WERI-Rb-1 (cell line): ENCODE data around the gene NUMA1.
A peak's percentile ranks its signal among the peaks of the same experiment; 100 is the strongest.

Experiments
- DNase-seq: peaks from one replicate; pipeline ENCODE4 v3.0.0-alpha.2; 2020
- H3K27ac ChIP-seq: fragments of 250-450 bp; sonication (Bioruptor Pico); 2 replicates; pipeline ENCODE4 v1.5.1; 2020; ENCODE audit warnings: mild to moderate bottlenecking, moderate library complexity
- H3K27me3 ChIP-seq: fragments of 250-450 bp; sonication (Bioruptor Pico); 2 replicates; pipeline ENCODE4 v1.5.1; 2021; ENCODE audit warnings: mild to moderate bottlenecking, low read depth, moderate library complexity; ENCODE audit not compliant: insufficient read depth, severe bottlenecking
- H3K36me3 ChIP-seq: fragments of 250-450 bp; sonication (Bioruptor Pico); 2 replicates; pipeline ENCODE4 v1.5.1; 2020; ENCODE audit warnings: mild to moderate bottlenecking, moderate library complexity
- H3K4me3 ChIP-seq: 2 replicates; pipeline ENCODE4 v1.5.1; 2011; ENCODE audit warnings: low read depth, mild to moderate bottlenecking, control low read depth, low read length
- H3K9me3 ChIP-seq: fragments of 250-450 bp; sonication (Bioruptor Pico); 2 replicates; pipeline ENCODE4 v1.5.1; 2021; ENCODE audit warnings: mild to moderate bottlenecking, moderate library complexity; ENCODE audit not compliant: severe bottlenecking
- TF ChIP-seq, protein P1 (sequence below): IDR thresholded peaks from 2 replicates; pipeline ENCODE4 v1.5.1; 2011; ENCODE audit warnings: low read depth, mild to moderate bottlenecking, control low read depth, inconsistent platforms, low read length

The NUMA1 gene

DNA sequence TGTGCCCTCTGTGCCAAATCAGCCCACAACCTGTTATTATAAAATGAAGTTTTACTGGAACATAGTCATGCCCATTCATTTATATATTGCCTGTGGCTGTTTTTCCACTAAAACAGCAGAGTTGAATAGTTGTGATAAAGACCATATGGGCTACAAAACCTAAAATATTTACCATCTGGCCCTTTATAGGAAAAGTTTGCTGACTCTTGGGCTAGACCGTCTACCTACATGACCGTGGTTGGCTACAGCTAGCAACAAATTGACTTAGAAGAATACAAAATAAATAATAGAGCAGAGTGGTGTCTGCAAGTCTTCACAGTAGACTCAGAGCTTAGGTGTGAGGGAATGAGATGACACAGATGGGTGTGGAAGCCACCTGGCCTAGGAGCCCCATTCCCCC, 92.8 kb downstream of the NUMA1 start:
- TF ChIP-seq, protein P1, sequence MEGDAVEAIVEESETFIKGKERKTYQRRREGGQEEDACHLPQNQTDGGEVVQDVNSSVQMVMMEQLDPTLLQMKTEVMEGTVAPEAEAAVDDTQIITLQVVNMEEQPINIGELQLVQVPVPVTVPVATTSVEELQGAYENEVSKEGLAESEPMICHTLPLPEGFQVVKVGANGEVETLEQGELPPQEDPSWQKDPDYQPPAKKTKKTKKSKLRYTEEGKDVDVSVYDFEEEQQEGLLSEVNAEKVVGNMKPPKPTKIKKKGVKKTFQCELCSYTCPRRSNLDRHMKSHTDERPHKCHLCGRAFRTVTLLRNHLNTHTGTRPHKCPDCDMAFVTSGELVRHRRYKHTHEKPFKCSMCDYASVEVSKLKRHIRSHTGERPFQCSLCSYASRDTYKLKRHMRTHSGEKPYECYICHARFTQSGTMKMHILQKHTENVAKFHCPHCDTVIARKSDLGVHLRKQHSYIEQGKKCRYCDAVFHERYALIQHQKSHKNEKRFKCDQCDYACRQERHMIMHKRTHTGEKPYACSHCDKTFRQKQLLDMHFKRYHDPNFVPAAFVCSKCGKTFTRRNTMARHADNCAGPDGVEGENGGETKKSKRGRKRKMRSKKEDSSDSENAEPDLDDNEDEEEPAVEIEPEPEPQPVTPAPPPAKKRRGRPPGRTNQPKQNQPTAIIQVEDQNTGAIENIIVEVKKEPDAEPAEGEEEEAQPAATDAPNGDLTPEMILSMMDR = no peak
- H3K27me3 ChIP-seq = no peaks in the 10 kb centered on the region
- H3K9me3 ChIP-seq = no peaks in the 10 kb centered on the region
- no peak overlapping the region for H3K4me3 ChIP-seq
- DNase-seq = no peak
- H3K27ac ChIP-seq = no peak overlapping the region
- peaks cover 57% of the 10 kb centered on the region for H3K36me3 ChIP-seq

DNA sequence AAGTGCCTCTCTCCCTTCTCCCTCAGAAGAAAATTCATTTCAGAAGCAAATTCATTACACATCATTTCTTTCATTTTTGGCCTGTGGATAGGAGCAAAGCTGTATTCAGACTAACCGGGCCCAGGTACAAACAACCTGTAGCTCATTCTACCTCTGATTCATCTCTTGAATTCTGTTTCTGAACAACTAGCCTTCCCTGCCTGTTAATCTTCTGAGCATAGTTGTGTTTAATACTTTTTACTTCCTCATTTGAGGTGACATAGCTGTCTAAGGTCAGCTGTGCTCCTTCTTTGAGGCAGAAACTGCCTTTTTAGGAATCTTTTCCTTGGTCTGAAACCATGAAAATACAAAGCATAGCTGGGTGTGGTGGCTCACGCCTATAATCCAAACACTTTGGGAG, 94.2 kb downstream of the NUMA1 start:
- H3K36me3 ChIP-seq = peaks cover 49% of the 10 kb centered on the region
- H3K27ac ChIP-seq = no peak overlapping the region

DNA sequence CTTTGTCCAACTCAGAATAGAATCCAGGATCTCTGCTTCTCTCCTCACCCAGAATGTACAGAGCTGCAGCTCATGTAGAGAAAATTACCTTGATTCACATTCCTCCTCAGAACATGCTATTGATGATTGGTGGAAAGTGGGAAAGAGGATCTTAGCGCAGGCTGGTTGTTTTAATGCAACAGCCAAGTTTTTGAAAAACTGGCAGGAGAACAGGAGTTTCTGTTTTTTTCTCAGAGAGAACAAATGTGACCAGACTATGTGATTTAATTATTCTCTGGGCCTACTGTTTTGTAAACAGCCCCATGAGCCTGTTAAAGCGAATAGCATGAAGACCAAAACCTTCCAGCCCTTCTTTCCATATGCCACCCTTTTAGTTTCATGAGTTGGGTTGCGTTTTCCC, 100.7 kb downstream of the NUMA1 start:
- no peak overlapping the region for H3K4me3 ChIP-seq
- no peaks in the 10 kb centered on the region for H3K27me3 ChIP-seq
- no peak overlapping the region for H3K27ac ChIP-seq
- TF ChIP-seq, protein P1 = no peak
- no peak for DNase-seq
- H3K36me3 ChIP-seq = peaks cover 43% of the 10 kb centered on the region
- H3K9me3 ChIP-seq = no peaks in the 10 kb centered on the region

More for the DNA sequence above, 94.2 kb downstream of the NUMA1 start:
- H3K27me3 ChIP-seq = no peaks in the 10 kb centered on the region
- H3K9me3 ChIP-seq = no peaks in the 10 kb centered on the region
- TF ChIP-seq, protein P1 = no peak
- no peak for DNase-seq
- H3K4me3 ChIP-seq = no peak overlapping the region

DNA sequence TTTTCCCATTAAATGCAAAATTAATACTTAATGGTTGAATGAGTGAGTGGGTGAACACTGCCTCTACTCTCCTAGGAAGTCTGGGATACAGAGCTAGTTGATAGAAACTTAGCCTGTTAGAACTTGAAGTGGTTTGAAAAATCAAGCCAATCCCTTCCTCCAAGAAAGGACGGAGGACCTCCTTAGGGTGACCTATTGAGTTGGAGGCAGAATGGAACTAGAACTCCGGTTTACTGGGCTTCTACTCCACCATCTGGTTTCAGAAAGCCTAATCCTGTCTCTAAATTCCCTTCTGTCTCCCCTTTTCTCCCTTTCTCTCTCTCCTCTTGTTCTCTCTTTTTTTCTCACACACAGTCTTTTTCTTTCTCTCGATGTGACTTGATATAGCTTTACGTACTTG, 101.2 kb downstream of the NUMA1 start:
- Histone ChIP-seq H3K27me3 (no peaks in the 10 kb centered on the region), H3K9me3 (no peaks in the 10 kb centered on the region), H3K36me3 (peaks cover 43% of the 10 kb centered on the region), H3K27ac (no peak overlapping the region), H3K4me3 (no peak overlapping the region)
- no peak for DNase-seq
- TF ChIP-seq, protein P1 = no peak

DNA sequence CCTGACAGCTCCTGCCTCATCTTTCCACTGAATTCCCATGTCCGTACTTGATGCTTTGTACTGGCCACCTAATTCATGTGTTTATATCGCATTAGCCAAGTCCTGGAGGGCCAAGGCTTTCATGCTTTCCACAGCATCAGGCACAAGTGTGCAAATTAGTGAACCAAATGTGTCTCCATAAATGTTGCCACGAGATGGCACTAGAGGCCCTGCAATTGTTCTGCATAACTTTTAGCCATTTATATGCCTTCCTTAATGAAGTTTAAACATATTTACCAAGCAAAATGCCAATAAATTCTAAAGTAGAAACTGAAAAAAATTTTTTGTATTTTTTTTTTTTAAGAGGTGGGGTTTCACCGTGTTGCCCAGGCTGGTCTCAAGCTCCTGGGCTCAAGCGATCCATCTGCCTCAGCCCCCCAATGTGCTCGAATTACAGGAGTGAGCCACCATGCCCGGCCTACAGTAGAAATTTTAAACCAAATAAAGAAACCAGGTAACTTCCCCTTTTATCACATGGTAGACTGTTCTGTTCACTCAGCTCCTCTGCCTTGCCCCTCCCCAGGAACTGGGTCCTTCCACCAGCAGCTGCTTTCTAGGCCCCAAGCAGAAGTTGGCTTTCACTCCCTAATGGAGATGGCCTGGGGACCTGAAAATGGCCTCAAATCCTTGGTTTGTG, 102.5 kb downstream of the NUMA1 start:
- no peak for DNase-seq
- H3K4me3 ChIP-seq = no peak overlapping the region
- peaks cover 30% of the 10 kb centered on the region for H3K36me3 ChIP-seq
- no peak overlapping the region for H3K27ac ChIP-seq
- H3K9me3 ChIP-seq = no peaks in the 10 kb centered on the region
- TF ChIP-seq, protein P1 = peak; percentile 35; the same call in 1 of the 2 replicates
- no peaks in the 10 kb centered on the region for H3K27me3 ChIP-seq

DNA sequence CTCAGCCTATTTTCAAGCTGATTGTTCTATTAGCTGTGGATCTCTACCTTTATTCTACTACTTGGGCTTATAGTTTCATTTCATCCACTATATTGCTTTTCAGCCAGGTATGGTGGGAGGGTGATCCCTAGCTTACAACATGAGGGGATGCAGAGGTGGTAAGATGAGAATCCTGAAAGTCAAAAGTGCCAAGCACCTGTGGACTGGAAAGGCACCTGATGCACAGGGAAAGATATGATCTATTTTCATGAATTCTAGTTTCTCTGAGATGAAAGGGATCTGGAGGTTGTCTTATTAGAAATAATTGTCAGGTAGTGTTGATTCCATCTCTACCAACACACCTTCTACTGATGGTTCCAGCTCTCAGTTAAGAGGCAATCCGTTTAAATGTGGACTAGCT, 103.3 kb downstream of the NUMA1 start:
- H3K36me3 ChIP-seq = peaks cover 33% of the 10 kb centered on the region
- TF ChIP-seq, protein P1 = no peak
- no peaks in the 10 kb centered on the region for H3K27me3 ChIP-seq
- no peaks in the 10 kb centered on the region for H3K9me3 ChIP-seq
- DNase-seq = no peak
- no peak overlapping the region for H3K4me3 ChIP-seq
- H3K27ac ChIP-seq = no peak overlapping the region
